Adrenal gland (tissue), 12 donors: ENCODE results near the gene ZGLP1. TPM values are rescaled to one million over a fixed set of nuclear protein-coding genes. Genes with fewer than 3 reads are reported as not detected.

Experiments used
- DNase-seq, 7 donors: peaks; one replicate each; pipeline ENCODE4 v3.0.0-alpha.2; 2019 to 2020
- H3K27ac ChIP-seq, 5 donors: fragments of 200-600 bp; sonication (generic) in 4 of 5; 1 replicate in 3 of 5; 2 replicates in 2 of 5; pipeline versions ENCODE4 v1.5.1 to v1.8.0; 2016 to 2020; ENCODE audit warnings: mild to moderate bottlenecking in 1 of 5
- H3K27me3 ChIP-seq: fragments of 200-600 bp; 2 replicates; pipeline ENCODE4 v1.8.0; 2021
- H3K36me3 ChIP-seq, 2 donors: fragments of 200-600 bp; replicated peaks in 1 of 2; 1 replicate in 1 of 2; 2 replicates in 1 of 2; pipeline versions ENCODE4 v1.5.1 to v1.8.0; 2018 to 2022
- H3K4me1 ChIP-seq, 2 donors: fragments of 200-600 bp; replicated peaks in 1 of 2; 1 replicate in 1 of 2; 2 replicates in 1 of 2; pipeline versions ENCODE4 v1.5.1 to v1.8.0; 2018 to 2021
- H3K4me3 ChIP-seq, 4 donors: fragments of 200-600 bp; sonication (generic) in 3 of 4; one replicate each; pipeline ENCODE4 v1.5.1; 2016 to 2018
- H3K9me3 ChIP-seq, 3 donors: fragments of 200-600 bp; sonication (generic) in 1 of 3; replicated peaks in 1 of 3; 1 replicate in 2 of 3; 2 replicates in 1 of 3; pipeline versions ENCODE4 v1.5.1 to v1.8.0; 2016 to 2021
- CTCF ChIP-seq, 6 experiments: fragments of 450-650 bp in 4 of 6; fragments of 200-600 bp in 2 of 6; sonication (generic) in 1 of 6; IDR thresholded peaks; 1 replicate in 5 of 6; 2 replicates in 1 of 6; pipeline versions ENCODE4 v1.5.1 to v1.8.0; 2016 to 2021; ENCODE audit warnings: antibody characterized with exemption in 6 of 6, mild to moderate bottlenecking in 2 of 6, moderate library complexity in 1 of 6
- POLR2A ChIP-seq, 2 donors: fragments of 450-650 bp; IDR thresholded peaks; one replicate each; pipeline ENCODE4 v1.6.1; 2017; ENCODE audit warnings: antibody characterized with exemption in 2 of 2, mild to moderate bottlenecking in 2 of 2, moderate library complexity in 1 of 2
- WGBS, 4 donors: extraction: QIAGEN DNeasy Blood & Tissue Kit in 2 of 4; methylation state at CpG; one replicate each; pipeline versions ENCODE4 v1.1.5 to v1.1.7; 2013 to 2017; 5-methylcytosine and 5-hydroxymethylcytosine counted together
- intact Hi-C, 2 donors: fragments of 100-400 bp; cut with DNase I; formaldehyde crosslinking; loops; one replicate each; pipeline versions ENCODE4 v1.14.1 to v1.15.0; 2022 to 2023
- polyA plus RNA-seq, 3 donors: library from polyadenylated mRNA; stranded (reverse); fragments of 200-250 nt in 2 of 3; fragments of 350-450 nt in 1 of 3; fragmentation: Illumina TruSeq in 1 of 3; extraction: RNeasy Lipid Tissue Mini Kit (QIAGEN cat#74804) in 1 of 3; gene quantifications; one replicate each; pipeline ENCODE4 v1.2.3, GENCODE V29; 2013 to 2014
- total RNA-seq, 9 donors: library from RNA; depleted of rRNA in 4 of 9; stranded (reverse); fragments of >200 nt in 4 of 9; fragments of 120-200 nt in 1 of 9; fragmentation: NEBNext Ultra II Directional in 1 of 9; extraction: Animal tissue kit (Norgen Biotek cat#: 25700) in 1 of 9; gene quantifications; one replicate each; pipeline versions ENCODE4 v1.1.0 to v1.2.4, GENCODE V29; 2013 to 2023
- donor health status: healthy with polysubstance abuse.
- donor health status: Bipolar disorder and iron deficiency.
- donor health status: DM: yes; HTN: yes; CAD: no.
- donor health status: DM: no; HTN: no; CAD: no.
- donor health status: DM: no; HTN: no; CAD: no.
- donor health status: DM: yes; HTN: yes; CAD: no.

The ZGLP1 gene
- total and polyA plus RNA-seq, 12 donors: 0.48 to 38.8 (median 2.8) TPM; not detected in 2

GRCh38 chr19:10321417-10321797 is 11.8 kb upstream of the ZGLP1 start:
- no peak overlapping the region for H3K27ac ChIP-seq
- no peak for DNase-seq
- no peaks in the 10 kb centered on the region for H3K9me3 ChIP-seq
- no peaks in the 10 kb centered on the region for H3K4me1 ChIP-seq
- TF ChIP-seq POLR2A (IDR thresholded peaks at IDR 0.05) (no peak), CTCF (IDR thresholded peaks at IDR 0.05) (no peak)
- H3K27me3 ChIP-seq: no peaks in the 10 kb centered on the region
- 60 to 91% (median 85%) methylated on average over 1 to 11 of the region's 11 CpGs for WGBS, 4 donors
- no peak overlapping the region for H3K4me3 ChIP-seq
- H3K36me3 ChIP-seq: peaks cover 0 to 94% of the 10 kb centered on the region in 2 donors
- intact Hi-C loops: no loop called here

- no peaks in the 10 kb centered on the region for H3K9me3 ChIP-seq
- no peaks in the 10 kb centered on the region for H3K4me1 ChIP-seq
- no peak for DNase-seq
- no peak overlapping the region for H3K27ac ChIP-seq
- TF ChIP-seq POLR2A (IDR thresholded peaks at IDR 0.05): no peak
- no peak for TF ChIP-seq CTCF (IDR thresholded peaks at IDR 0.05)
- H3K4me3 ChIP-seq: no peak overlapping the region
- peaks cover 0 to 90% of the 10 kb centered on the region in 2 donors for H3K36me3 ChIP-seq
- intact Hi-C loops: no loop called here
- WGBS, 4 donors: 83 to 98% (median 94%) methylated on average over 3 to 31 of the region's 32 CpGs
- H3K27me3 ChIP-seq: no peaks in the 10 kb centered on the region
Observed at GRCh38 chr19:10320602-10321416, 11.2 kb upstream of the ZGLP1 start.

- H3K36me3 ChIP-seq: peaks cover 0 to 73% of the 10 kb centered on the region in 2 donors
Observed at GRCh38 chr19:10318807-10319682, 9.4 kb upstream of the ZGLP1 start.

More at GRCh38 chr19:10318807-10319682, 9.4 kb upstream of the ZGLP1 start:
- H3K27me3 ChIP-seq: no peaks in the 10 kb centered on the region
- 88 to 92% (median 91%) methylated on average over 12 to 13 of the region's 13 CpGs for WGBS, 4 donors
- H3K4me3 ChIP-seq: no peak overlapping the region
- TF ChIP-seq CTCF (IDR thresholded peaks at IDR 0.05) (no peak), POLR2A (IDR thresholded peaks at IDR 0.05) (no peak)
- H3K9me3 ChIP-seq: no peaks in the 10 kb centered on the region
- DNase-seq: no peak
- H3K27ac ChIP-seq: no peak overlapping the region
- peaks cover 7 to 12% of the 10 kb centered on the region in 2 donors for H3K4me1 ChIP-seq
- intact Hi-C loops: no loop called here
